HepG2 (cell line): ENCODE results near the gene HSF4. TPM values are rescaled to one million over a fixed set of nuclear protein-coding genes. Genes with fewer than 3 reads are reported as not detected.
A peak's percentile ranks its signal among the peaks of the same experiment; 100 is the strongest.

Experiments used
- CREM ChIP-seq, 2 experiments: sonication (generic) in 1 of 2; formaldehyde crosslinking in 1 of 2; IDR thresholded peaks; 2 replicates each; pipeline versions ENCODE4 v1.4.0 to v1.6.1; 2016 to 2020; ENCODE audit warnings: antibody characterized with exemption in 1 of 2, mild to moderate bottlenecking in 1 of 2, missing genetic modification reagents in 1 of 2
- DDIT3 ChIP-seq: sonication (generic); formaldehyde crosslinking; IDR thresholded peaks from 2 replicates; pipeline ENCODE4 v1.4.0; 2020; ENCODE audit warnings: mild to moderate bottlenecking, missing genetic modification reagents
- FOXA3 ChIP-seq: IDR thresholded peaks from 2 replicates; pipeline ENCODE4 v1.6.1; 2016; ENCODE audit warnings: missing genetic modification reagents, missing compliant biosample characterization
- GATA4 ChIP-seq: sonication (generic); IDR thresholded peaks from 2 replicates; pipeline ENCODE4 v1.6.1; 2016; ENCODE audit warnings: antibody characterized with exemption, low read depth, borderline replicate concordance
- GTF3A ChIP-seq: sonication (generic); formaldehyde crosslinking; conservative IDR thresholded peaks from 2 replicates; pipeline ENCODE4 v1.4.0; 2020; ENCODE audit warnings: mild to moderate bottlenecking, missing genetic modification reagents
- HNRNPH1 ChIP-seq: fragments of 200-400 bp; formaldehyde crosslinking; optimal IDR thresholded peaks from 2 replicates; pipeline ENCODE3; 2017; ENCODE audit warnings: mild to moderate bottlenecking, low read depth, low read length
- NFE2L1 ChIP-seq: sonication (generic); formaldehyde crosslinking; IDR thresholded peaks from 2 replicates; pipeline ENCODE4 v1.4.0; 2020; ENCODE audit warnings: missing genetic modification reagents, mild to moderate bottlenecking, borderline replicate concordance
- SAP130 ChIP-seq: IDR thresholded peaks from 2 replicates; pipeline ENCODE4 v1.6.1; 2016; ENCODE audit warnings: low read depth
- ZEB1 ChIP-seq: IDR thresholded peaks from 2 replicates; pipeline ENCODE4 v1.6.1; 2012; ENCODE audit warnings: mild to moderate bottlenecking, low read depth, inconsistent platforms; ENCODE audit not compliant: insufficient replicate concordance
- ZNF230 ChIP-seq: sonication (generic); formaldehyde crosslinking; IDR thresholded peaks from 2 replicates; pipeline ENCODE4 v1.4.0; 2020; ENCODE audit warnings: mild to moderate bottlenecking, missing genetic modification reagents
- ZNF367 ChIP-seq: sonication (generic); formaldehyde crosslinking; IDR thresholded peaks from 2 replicates; pipeline ENCODE4 v1.4.0; 2020; ENCODE audit warnings: missing genetic modification reagents, borderline replicate concordance
- ZNF557 ChIP-seq: sonication (generic); formaldehyde crosslinking; IDR thresholded peaks from 2 replicates; pipeline ENCODE4 v1.4.0; 2020; ENCODE audit warnings: missing genetic modification reagents
- ZNF619 ChIP-seq: sonication (generic); formaldehyde crosslinking; IDR thresholded peaks from 2 replicates; pipeline ENCODE4 v1.4.0; 2020; ENCODE audit warnings: mild to moderate bottlenecking, missing genetic modification reagents
- ZNF660 ChIP-seq: sonication (generic); formaldehyde crosslinking; IDR thresholded peaks from 2 replicates; pipeline ENCODE4 v1.5.1; 2020; ENCODE audit warnings: mild to moderate bottlenecking, low read depth, missing genetic modification reagents, borderline replicate concordance
- ZNF839 ChIP-seq: sonication (generic); formaldehyde crosslinking; IDR thresholded peaks from 2 replicates; pipeline ENCODE4 v1.4.0; 2020; ENCODE audit warnings: missing genetic modification reagents, mild to moderate bottlenecking, borderline replicate concordance
- polyA plus RNA-seq, 8 experiments: library from polyadenylated mRNA; depleted of rRNA in 3 of 8; stranded (reverse) in 7 of 8; unstranded in 1 of 8; fragments of >200 nt; fragmentation: Illumina TruSeq in 4 of 8; extraction: Trizol in 4 of 8; gene quantifications; 2 replicates each; pipeline versions ENCODE4 v1.2.1 to v1.2.3, GENCODE V29; 2011 to 2016; ENCODE audit warnings: low read depth in 4 of 8, missing spikeins in 1 of 8, mixed read lengths in 1 of 8; ENCODE audit not compliant: insufficient read depth in 1 of 8
- total RNA-seq, 5 experiments: library from RNA; depleted of rRNA; stranded (reverse); fragments of >200 nt; fragmentation: Illumina TruSeq; extraction: Trizol; gene quantifications; 2 replicates each; pipeline ENCODE4 v1.2.3, GENCODE V29; 2016; ENCODE audit warnings: low read depth in 1 of 5
- TF ChIP-seq, protein P1 (sequence below), 2 experiments: sonication (generic) in 1 of 2; formaldehyde crosslinking in 1 of 2; IDR thresholded peaks; 2 replicates each; pipeline versions ENCODE4 v1.4.0 to v1.6.1; 2016 to 2020; ENCODE audit warnings: borderline replicate concordance in 1 of 2, low read depth in 1 of 2, mild to moderate bottlenecking in 1 of 2, missing genetic modification reagents in 1 of 2
- TF ChIP-seq, protein P2 (sequence below): conservative IDR thresholded peaks from 2 replicates; pipeline ENCODE4 v1.6.1; 2018; ENCODE audit warnings: missing genetic modification reagents
- TF ChIP-seq, protein P3 (sequence below): sonication (generic); formaldehyde crosslinking; IDR thresholded peaks from 2 replicates; pipeline ENCODE4 v1.4.0; 2020; ENCODE audit warnings: mild to moderate bottlenecking, missing genetic modification reagents, borderline replicate concordance

Gene HSF4
- total and polyA plus RNA-seq, 2 of the 13 experiments (the other 11 are each of a cell fraction or from before 2014, with no cell fraction given), result 3.5 to 16.9 TPM

- TF ChIP-seq, protein P1, sequence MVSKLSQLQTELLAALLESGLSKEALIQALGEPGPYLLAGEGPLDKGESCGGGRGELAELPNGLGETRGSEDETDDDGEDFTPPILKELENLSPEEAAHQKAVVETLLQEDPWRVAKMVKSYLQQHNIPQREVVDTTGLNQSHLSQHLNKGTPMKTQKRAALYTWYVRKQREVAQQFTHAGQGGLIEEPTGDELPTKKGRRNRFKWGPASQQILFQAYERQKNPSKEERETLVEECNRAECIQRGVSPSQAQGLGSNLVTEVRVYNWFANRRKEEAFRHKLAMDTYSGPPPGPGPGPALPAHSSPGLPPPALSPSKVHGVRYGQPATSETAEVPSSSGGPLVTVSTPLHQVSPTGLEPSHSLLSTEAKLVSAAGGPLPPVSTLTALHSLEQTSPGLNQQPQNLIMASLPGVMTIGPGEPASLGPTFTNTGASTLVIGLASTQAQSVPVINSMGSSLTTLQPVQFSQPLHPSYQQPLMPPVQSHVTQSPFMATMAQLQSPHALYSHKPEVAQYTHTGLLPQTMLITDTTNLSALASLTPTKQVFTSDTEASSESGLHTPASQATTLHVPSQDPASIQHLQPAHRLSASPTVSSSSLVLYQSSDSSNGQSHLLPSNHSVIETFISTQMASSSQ (IDR thresholded peaks at IDR 0.05; ENCODE audit: low read depth), result no peak
- TF ChIP-seq, protein P1 (CRISPR knock-in tag; IDR thresholded peaks at IDR 0.05; ENCODE audit: borderline replicate concordance), result 0 out of 2 replicates have a peak, but pooled peaks have one; percentile 26
- TF ChIP-seq ZNF230 (CRISPR knock-in tag) (0 out of 2 replicates have a peak, but pooled peaks have one; percentile 44), DDIT3 (CRISPR knock-in tag) (no peak), GTF3A (CRISPR knock-in tag) (0 out of 2 replicates have a peak, but pooled peaks have one; percentile 21), FOXA3 (CRISPR knock-in tag) (no peak), GATA4 (no peak), ZNF367 (CRISPR knock-in tag) (0 out of 2 replicates have a peak, but pooled peaks have one; percentile 41), ZNF557 (0 out of 2 replicates have a peak, but pooled peaks have one; percentile 61), NFE2L1 (CRISPR knock-in tag) (peak; percentile 66; the same call in 1 of the 2 replicates), SAP130 (CRISPR knock-in tag) (peak; percentile 27; the same call in 1 of the 2 replicates), ZNF619 (CRISPR knock-in tag) (peak; percentile 61; the same call in 1 of the 2 replicates), ZEB1 (peak; percentile 36), ZNF660 (CRISPR knock-in tag) (no peak), ZNF839 (CRISPR knock-in tag) (peak; percentile 81; the same call in 1 of the 2 replicates), CREM (IDR thresholded peaks at IDR 0.05) (no peak), CREM (CRISPR knock-in tag; IDR thresholded peaks at IDR 0.05) (peak; percentile 4; the same call in 1 of the 2 replicates), HNRNPH1 (no peak)
- TF ChIP-seq, protein P2, sequence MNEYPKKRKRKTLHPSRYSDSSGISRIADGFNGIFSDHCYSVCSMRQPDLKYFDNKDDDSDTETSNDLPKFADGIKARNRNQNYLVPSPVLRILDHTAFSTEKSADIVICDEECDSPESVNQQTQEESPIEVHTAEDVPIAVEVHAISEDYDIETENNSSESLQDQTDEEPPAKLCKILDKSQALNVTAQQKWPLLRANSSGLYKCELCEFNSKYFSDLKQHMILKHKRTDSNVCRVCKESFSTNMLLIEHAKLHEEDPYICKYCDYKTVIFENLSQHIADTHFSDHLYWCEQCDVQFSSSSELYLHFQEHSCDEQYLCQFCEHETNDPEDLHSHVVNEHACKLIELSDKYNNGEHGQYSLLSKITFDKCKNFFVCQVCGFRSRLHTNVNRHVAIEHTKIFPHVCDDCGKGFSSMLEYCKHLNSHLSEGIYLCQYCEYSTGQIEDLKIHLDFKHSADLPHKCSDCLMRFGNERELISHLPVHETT, result no peak
- TF ChIP-seq, protein P3, sequence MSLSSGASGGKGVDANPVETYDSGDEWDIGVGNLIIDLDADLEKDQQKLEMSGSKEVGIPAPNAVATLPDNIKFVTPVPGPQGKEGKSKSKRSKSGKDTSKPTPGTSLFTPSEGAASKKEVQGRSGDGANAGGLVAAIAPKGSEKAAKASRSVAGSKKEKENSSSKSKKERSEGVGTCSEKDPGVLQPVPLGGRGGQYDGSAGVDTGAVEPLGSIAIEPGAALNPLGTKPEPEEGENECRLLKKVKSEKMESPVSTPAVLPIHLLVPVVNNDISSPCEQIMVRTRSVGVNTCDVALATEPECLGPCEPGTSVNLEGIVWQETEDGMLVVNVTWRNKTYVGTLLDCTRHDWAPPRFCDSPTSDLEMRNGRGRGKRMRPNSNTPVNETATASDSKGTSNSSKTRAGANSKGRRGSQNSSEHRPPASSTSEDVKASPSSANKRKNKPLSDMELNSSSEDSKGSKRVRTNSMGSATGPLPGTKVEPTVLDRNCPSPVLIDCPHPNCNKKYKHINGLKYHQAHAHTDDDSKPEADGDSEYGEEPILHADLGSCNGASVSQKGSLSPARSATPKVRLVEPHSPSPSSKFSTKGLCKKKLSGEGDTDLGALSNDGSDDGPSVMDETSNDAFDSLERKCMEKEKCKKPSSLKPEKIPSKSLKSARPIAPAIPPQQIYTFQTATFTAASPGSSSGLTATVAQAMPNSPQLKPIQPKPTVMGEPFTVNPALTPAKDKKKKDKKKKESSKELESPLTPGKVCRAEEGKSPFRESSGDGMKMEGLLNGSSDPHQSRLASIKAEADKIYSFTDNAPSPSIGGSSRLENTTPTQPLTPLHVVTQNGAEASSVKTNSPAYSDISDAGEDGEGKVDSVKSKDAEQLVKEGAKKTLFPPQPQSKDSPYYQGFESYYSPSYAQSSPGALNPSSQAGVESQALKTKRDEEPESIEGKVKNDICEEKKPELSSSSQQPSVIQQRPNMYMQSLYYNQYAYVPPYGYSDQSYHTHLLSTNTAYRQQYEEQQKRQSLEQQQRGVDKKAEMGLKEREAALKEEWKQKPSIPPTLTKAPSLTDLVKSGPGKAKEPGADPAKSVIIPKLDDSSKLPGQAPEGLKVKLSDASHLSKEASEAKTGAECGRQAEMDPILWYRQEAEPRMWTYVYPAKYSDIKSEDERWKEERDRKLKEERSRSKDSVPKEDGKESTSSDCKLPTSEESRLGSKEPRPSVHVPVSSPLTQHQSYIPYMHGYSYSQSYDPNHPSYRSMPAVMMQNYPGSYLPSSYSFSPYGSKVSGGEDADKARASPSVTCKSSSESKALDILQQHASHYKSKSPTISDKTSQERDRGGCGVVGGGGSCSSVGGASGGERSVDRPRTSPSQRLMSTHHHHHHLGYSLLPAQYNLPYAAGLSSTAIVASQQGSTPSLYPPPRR (CRISPR knock-in tag), result 0 out of 2 replicates have a peak, but pooled peaks have one; percentile 1
These were observed 28.3 kb downstream of the HSF4 start (continued) for GRCh38 chr16:67192781-67193361.
